ENCODE data around the gene HINT2.

DNA sequence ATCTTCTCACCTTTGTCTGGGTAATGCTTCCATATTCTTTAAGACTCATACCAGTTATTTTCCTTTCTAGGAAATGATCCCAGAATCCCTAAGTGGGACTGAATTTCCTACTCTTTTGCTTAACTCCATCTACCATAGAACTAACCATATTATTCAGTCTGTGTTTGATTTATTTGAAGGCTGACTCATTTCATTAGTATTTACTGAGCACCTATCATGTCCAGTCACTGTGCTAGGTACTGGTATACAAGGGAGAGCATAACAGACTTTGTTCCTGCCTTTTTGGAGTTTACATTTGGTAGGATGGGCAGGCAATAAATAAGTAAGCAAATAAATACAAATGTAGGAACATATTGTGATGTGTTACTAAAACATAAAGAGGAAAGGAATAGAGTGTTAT lies 19.1 kb downstream of the HINT2 start:
- TF ChIP-seq EZH2phosphoT487 (IDR thresholded peaks at IDR 0.05; ENCODE audit: insufficient read depth, low read depth) (no peak), EZH2 (IDR thresholded peaks at IDR 0.05; ENCODE audit: insufficient read depth, poor library complexity, severe bottlenecking) (no peak)
